Uterus (tissue), 2 donors: Measurements from ENCODE around the gene KDM6B.

Source experiments
- CTCF ChIP-seq, 4 experiments: fragments of 200-600 bp in 2 of 4; fragments of 450-650 bp in 2 of 4; sonication (generic) in 2 of 4; IDR thresholded peaks; one replicate each; pipeline ENCODE4 v1.5.1; 2016 to 2019; ENCODE audit warnings: antibody characterized with exemption in 4 of 4, mild to moderate bottlenecking in 2 of 4, moderate library complexity in 1 of 4
- POLR2A ChIP-seq, 2 donors: fragments of 450-650 bp; IDR thresholded peaks; one replicate each; pipeline ENCODE4 v1.6.1; 2016; ENCODE audit warnings: antibody characterized with exemption in 2 of 2, mild to moderate bottlenecking in 1 of 2, moderate library complexity in 1 of 2

- TF ChIP-seq CTCF (IDR thresholded peaks at IDR 0.05) (peak in 3 of 4 experiments; percentile 22 to 36 (median 28)), POLR2A (IDR thresholded peaks at IDR 0.05) (no peak)
These were observed 24.4 kb downstream of the KDM6B start for GRCh38 chr17:7858522-7858810.
